Heart left ventricle (tissue), 13 donors: ENCODE data around the gene DTD2.

Source experiments
- CTCF ChIP-seq, 12 donors: fragments of 200-600 bp; sonication (generic) in 4 of 12; IDR thresholded peaks; one replicate each; pipeline versions ENCODE4 v1.5.0 to v1.8.0; 2018 to 2022; ENCODE audit warnings: antibody characterized with exemption in 12 of 12, mild to moderate bottlenecking in 5 of 12
- POLR2A ChIP-seq, 2 donors: fragments of 450-650 bp; IDR thresholded peaks; one replicate each; pipeline ENCODE4 v1.6.1; 2017; ENCODE audit warnings: antibody characterized with exemption in 2 of 2, mild to moderate bottlenecking in 2 of 2, moderate library complexity in 2 of 2
- donor health status: ischemic (EF 13 %, LVEDD 7.1; RV severe dilation, severe dysfunction).
- donor health status: DM: no; HTN: yes; CAD: no.
- donor health status: DM: no; HTN: no; CAD: no.
- donor health status: ischemic (EF 25% LVEDD 6.9; RV normal size, moderate dysfunction).
- donor health status: ischemic (EF 25% LVEDD 5.7; RV mildly dilated, moderate dysfunction).
- donor health status: ischemic (EF 35%, LVEDD 5.7; RV mildly dilated, moderate dysfunction).
- donor health status: nonischemic (EF 11% LVEDD 7.7; RV severe dilation, severe dysfunction).
- donor health status: DM: yes; HTN: yes; CAD: no.
- donor health status: PGD.
- donor health status: ischemic (EF 29% LVEDD 5.4; RV normal size, mild dysfunction).
- donor health status: nonischemic (EF 23%, LVEDD 6.1; RV moderate dilation, normal function).

GRCh38 chr14:31441273-31442111 lies 15.8 kb downstream of the DTD2 start:
- TF ChIP-seq CTCF (IDR thresholded peaks at IDR 0.05): no peak
- TF ChIP-seq POLR2A (IDR thresholded peaks at IDR 0.05): no peak
